HCT116 (cell line): ENCODE results near the gene PPARGC1A. TPM values are rescaled to one million over a fixed set of nuclear protein-coding genes. Genes with fewer than 3 reads are reported as not detected.

Experiments
- ATAC-seq: fragments of 200-7000 bp; cut with Tn5 transposase; 2 replicates; pipeline ENCODE4 v1.9.1; 2020; ENCODE audit warnings: mild to moderate bottlenecking, moderate library complexity
- BruUV-seq: library from RNA; stranded (reverse); fragments of 400-500 nt; replicated peaks from 2 replicates; lab custom pipeline; 2021; lab: Mats Ljungman, UMichigan
- CTCF ChIA-PET: fragments of 300-600 bp; sonication (Branson Sonifier 250); formaldehyde crosslinking; loops from one replicate; lab custom pipeline; 2021; ENCODE audit warnings: antibody characterized with exemption; lab: Charles Lee
- POLR2A ChIA-PET: fragments of 300-600, 350-600 bp; sonication (Branson Sonifier 250); formaldehyde crosslinking; loops from one replicate; lab custom pipeline; 2021; ENCODE audit warnings: antibody characterized with exemption; lab: Charles Lee
- RAD21 ChIA-PET, 2 experiments: fragments of 300-600 bp; sonication (Branson Sonifier 250); formaldehyde crosslinking; loops; one replicate each; lab custom pipeline; 2023; ENCODE audit warnings: low total read pairs in 2 of 2; ENCODE audit not compliant: uncharacterized antibody in 2 of 2, unreplicated experiment in 2 of 2, low non-redundant PET in 1 of 2; lab: Charles Lee
- DNase-seq: peaks from one replicate; pipeline ENCODE4 v3.0.0-alpha.2; 2010; ENCODE audit warnings: low read depth, low spot score
- H2AFZ ChIP-seq: fragments of 200-600 bp; shearing (Covaris generic), sonication (generic); 2 replicates; pipeline ENCODE4 v1.6.1; 2017; ENCODE audit warnings: low read depth, mixed run types, mixed read lengths, antibody characterized with exemption, low read length; ENCODE audit not compliant: poor library complexity, severe bottlenecking
- H3K27ac ChIP-seq: 2 replicates; pipeline ENCODE4 v1.5.1; 2012; ENCODE audit warnings: low read depth, low read length
- H3K27me3 ChIP-seq: fragments of 200-600 bp; sonication (generic); 2 replicates; pipeline ENCODE4 v1.6.1; 2016; ENCODE audit warnings: mixed run types, low read length, mixed read lengths; ENCODE audit not compliant: insufficient read depth
- H3K36me3 ChIP-seq, 2 experiments: fragments of 200-500 bp in 1 of 2; fragments of 200-600 bp in 1 of 2; sonication (Bioruptor generic) in 1 of 2; sonication (generic) in 1 of 2; 2 replicates each; pipeline versions ENCODE4 v1.5.1 to v1.6.1; 2014 to 2016; ENCODE audit warnings: low read length in 2 of 2, inconsistent platforms in 1 of 2, mixed read lengths in 1 of 2, mixed run types in 1 of 2; ENCODE audit not compliant: insufficient read depth in 2 of 2, control insufficient read depth in 1 of 2
- H3K4me1 ChIP-seq, 2 experiments: fragments of 200-600 bp in 1 of 2; sonication (generic) in 1 of 2; 2 replicates each; pipeline versions ENCODE4 v1.5.1 to v1.6.1; 2012 to 2017; ENCODE audit warnings: low read length in 2 of 2, inconsistent platforms in 1 of 2, mild to moderate bottlenecking in 1 of 2, mixed read lengths in 1 of 2, mixed run types in 1 of 2, moderate library complexity in 1 of 2; ENCODE audit not compliant: insufficient read depth in 2 of 2, control insufficient read depth in 1 of 2
- H3K4me2 ChIP-seq: fragments of 200-600 bp; sonication (generic); 2 replicates; pipeline ENCODE4 v1.6.1; 2017; ENCODE audit warnings: mixed run types, low read length, mixed read lengths
- H3K4me3 ChIP-seq, 2 experiments: fragments of 200-600 bp in 1 of 2; sonication (generic) in 1 of 2; replicated peaks in 1 of 2; 2 replicates each; pipeline ENCODE4 v1.5.1; 2011 to 2016; ENCODE audit warnings: low read length in 2 of 2, control low read depth in 1 of 2, low read depth in 1 of 2, mild to moderate bottlenecking in 1 of 2, mixed read lengths in 1 of 2, mixed run types in 1 of 2
- H3K79me2 ChIP-seq: fragments of 200-600 bp; sonication (generic); 2 replicates; pipeline ENCODE4 v1.6.1; 2017; ENCODE audit warnings: mild to moderate bottlenecking, mixed run types, low read length, moderate library complexity, mixed read lengths; ENCODE audit not compliant: insufficient read depth
- H3K9ac ChIP-seq: fragments of 200-600 bp; sonication (generic); 2 replicates; pipeline ENCODE4 v1.6.1; 2016; ENCODE audit warnings: low read length, mixed read lengths
- H3K9me2 ChIP-seq: fragments of 200-600 bp; sonication (generic), shearing (Covaris generic); 2 replicates; pipeline ENCODE4 v1.6.1; 2017; ENCODE audit warnings: mixed run types, mild to moderate bottlenecking, moderate library complexity; ENCODE audit not compliant: insufficient read depth
- H3K9me3 ChIP-seq, 2 experiments: fragments of 200-500 bp in 1 of 2; fragments of 200-600 bp in 1 of 2; sonication (Bioruptor generic) in 1 of 2; sonication (generic) in 1 of 2; 2 replicates each; pipeline ENCODE4 v1.6.1; 2014 to 2017; ENCODE audit warnings: low read length in 2 of 2, mixed read lengths in 2 of 2, inconsistent platforms in 1 of 2, low read depth in 1 of 2, mild to moderate bottlenecking in 1 of 2, mixed run types in 1 of 2, moderate library complexity in 1 of 2; ENCODE audit not compliant: control insufficient read depth in 1 of 2, insufficient read depth in 1 of 2
- H4K20me1 ChIP-seq: fragments of 200-600 bp; sonication (generic), shearing (Covaris generic); 2 replicates; pipeline ENCODE4 v1.6.1; 2017; ENCODE audit warnings: mixed run types, mild to moderate bottlenecking, moderate library complexity; ENCODE audit not compliant: insufficient read depth
- CBX3 ChIP-seq: IDR thresholded peaks from 2 replicates; pipeline ENCODE4 v1.6.1; 2012; ENCODE audit warnings: low read depth
- CTCF ChIP-seq, 3 experiments: fragments of 200-600 bp in 1 of 3; sonication (generic) in 1 of 3; IDR thresholded peaks in 2 of 3; conservative IDR thresholded peaks in 1 of 3; 2 replicates each; pipeline ENCODE4 v1.5.1; 2012 to 2017; ENCODE audit warnings: low read depth in 2 of 3, low read length in 2 of 3, antibody characterized with exemption in 1 of 3, borderline replicate concordance in 1 of 3, control low read depth in 1 of 3, mild to moderate bottlenecking in 1 of 3, mixed read lengths in 1 of 3, mixed run types in 1 of 3, moderate library complexity in 1 of 3; ENCODE audit not compliant: insufficient read depth in 1 of 3
- POLR2A ChIP-seq: IDR thresholded peaks from 2 replicates; pipeline ENCODE4 v1.7.0; 2011; ENCODE audit warnings: borderline replicate concordance; ENCODE audit not compliant: insufficient read depth, insufficient read length; ENCODE audit errors: extremely low read depth
- REST ChIP-seq: IDR thresholded peaks from 2 replicates; pipeline ENCODE4 v1.6.1; 2012; ENCODE audit warnings: low read depth
- ZFX ChIP-seq: fragments of 450-650 bp; IDR thresholded peaks from 2 replicates; pipeline ENCODE4 v1.6.1; 2017
- intact Hi-C: fragments of 100-400 bp; cut with micrococcal nuclease; formaldehyde crosslinking; loops from 2 replicates; pipeline ENCODE4 v1.10.0; 2022
- total RNA-seq: library from RNA; stranded (reverse); gene quantifications from one replicate; pipeline ENCODE4 v1.2.1, GENCODE V29; 2021; ENCODE audit not compliant: unreplicated experiment
- TF ChIP-seq, protein P1 (sequence below): IDR thresholded peaks from 2 replicates; pipeline ENCODE4 v1.6.1; 2012

The PPARGC1A gene
- total RNA-seq, 1 experiment from 2014 or later: not detected

DNA sequence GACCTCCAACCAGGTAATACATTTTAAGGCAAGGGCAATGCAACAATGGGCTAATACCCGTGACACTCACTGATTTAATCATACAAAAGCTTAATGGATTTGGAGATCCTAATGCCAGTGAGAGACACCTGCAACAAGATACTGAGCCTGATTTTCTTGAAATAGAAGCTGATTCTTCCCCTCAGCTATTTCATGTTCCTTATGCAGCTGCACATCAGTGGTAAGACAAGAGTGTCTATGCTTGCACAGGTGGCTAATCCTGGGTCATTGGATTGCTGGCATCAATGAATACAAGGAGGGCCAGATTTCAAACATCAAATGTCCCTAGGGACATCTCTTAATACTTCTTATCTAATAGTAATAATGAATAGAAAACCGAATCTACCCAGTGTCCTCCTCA, 139.7 kb downstream of the PPARGC1A start:
- ATAC-seq: no peak
- Histone ChIP-seq H3K79me2 (no peaks in the 10 kb centered on the region), H3K4me2 (no peak overlapping the region), H3K4me3 (no peak overlapping the region), H3K9me3 (peaks cover 13 to 16% of the 10 kb centered on the region in 2 experiments; a peak in 2 of 4 replicates), H3K27ac (no peak overlapping the region), H3K4me1 (no peaks in the 10 kb centered on the region), H3K27me3 (no peaks in the 10 kb centered on the region), H3K36me3 (no peaks in the 10 kb centered on the region), H3K9ac (no peak overlapping the region), H2AFZ (no peak overlapping the region), H4K20me1 (no peaks in the 10 kb centered on the region), H3K9me2 (no peaks in the 10 kb centered on the region)
- ChIA-PET POLR2A (no interaction called here), RAD21 (no interaction called here), CTCF (no interaction called here)
- no peak for TF ChIP-seq POLR2A
- no peak for TF ChIP-seq CBX3
- no peak for TF ChIP-seq REST
- TF ChIP-seq ZFX: no peak
- TF ChIP-seq, protein P1, sequence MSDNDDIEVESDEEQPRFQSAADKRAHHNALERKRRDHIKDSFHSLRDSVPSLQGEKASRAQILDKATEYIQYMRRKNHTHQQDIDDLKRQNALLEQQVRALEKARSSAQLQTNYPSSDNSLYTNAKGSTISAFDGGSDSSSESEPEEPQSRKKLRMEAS: no peak
- TF ChIP-seq CTCF (IDR thresholded peaks at IDR 0.05 in 2 of 3, conservative IDR thresholded peaks at IDR 0.05 in 1 of 3; ENCODE audit: borderline replicate concordance in 1 of 3, insufficient read depth in 1 of 3, low read depth in 2 of 3, low read length in 2 of 3): no peak
- no peak for DNase-seq
- BruUV-seq: no TSS peak
- intact Hi-C loops: no loop called here
